ENCODE data around the gene STEAP1B.
"Not testable (repeated sequence)": the region's sequence is repeated elsewhere in the genome, so short reads cannot be mapped to it uniquely, and the experiment has no call there.

STEAP1B gene

DNA sequence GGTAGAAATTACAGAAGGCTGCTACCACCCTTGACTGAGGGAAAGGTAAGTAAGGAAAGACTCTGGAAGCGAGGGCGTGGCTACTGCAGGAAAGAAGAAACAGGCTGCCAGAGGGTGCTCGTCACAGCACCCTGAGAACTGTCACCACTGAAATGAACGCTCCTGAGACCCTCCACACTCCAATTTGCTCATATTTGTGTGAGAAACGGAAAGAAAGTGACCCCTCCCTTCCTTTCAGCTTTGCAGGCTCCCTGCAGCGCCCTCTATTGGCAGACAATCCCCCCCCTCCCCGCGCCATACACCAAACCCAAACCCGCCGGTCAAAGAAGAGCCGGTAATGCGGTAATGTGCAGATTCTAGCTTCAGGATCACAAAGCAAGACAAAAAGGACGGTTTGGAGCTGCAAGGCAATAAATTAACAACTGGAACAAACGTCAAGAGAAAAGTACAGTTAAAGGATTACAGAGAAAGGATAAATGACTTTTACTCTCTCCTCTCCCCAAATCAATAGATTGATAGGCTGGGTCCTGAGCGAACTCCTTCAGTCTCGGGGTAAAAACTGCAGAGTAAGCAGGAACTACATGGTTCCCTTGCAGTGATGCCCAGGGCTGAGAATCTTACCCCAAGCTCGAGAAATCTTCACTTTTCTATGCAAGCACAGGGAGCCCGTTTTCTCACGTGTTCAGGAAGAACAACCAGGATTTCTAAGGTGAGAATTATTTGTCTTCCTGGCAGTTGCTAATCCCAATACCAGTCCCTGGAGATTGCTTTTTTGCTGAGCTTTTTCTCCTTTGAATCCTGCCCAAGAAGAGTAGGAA is 47.6 kb downstream of the STEAP1B start:
- Mint-ChIP-seq H3K27me3 (peaks cover 20% of the 10 kb centered on the region), H3K36me3 (no peaks in the 10 kb centered on the region)

DNA sequence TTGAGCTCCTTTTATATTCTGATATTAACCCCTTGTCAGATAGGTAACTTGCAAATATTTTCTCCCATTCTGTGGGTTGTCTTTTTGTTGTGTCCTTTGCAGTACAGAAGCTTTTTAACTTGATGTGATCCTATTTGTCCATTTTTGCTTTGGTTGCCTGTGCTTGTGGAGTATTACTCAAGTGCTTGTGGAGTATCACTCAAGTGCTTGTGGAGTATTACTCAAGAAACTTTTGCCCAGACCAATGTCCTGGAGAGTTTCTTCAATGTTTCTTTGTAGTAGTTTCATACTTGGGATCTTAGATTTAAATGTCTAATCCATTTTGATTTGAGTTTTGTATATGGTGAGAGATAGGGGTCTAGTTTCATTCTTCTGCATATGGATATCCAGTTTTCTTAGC is 50.0 kb downstream of the STEAP1B start:
- not testable (repeated sequence) for H3K27ac Mint-ChIP-seq; H3K36me3 Mint-ChIP-seq; H3K9me3 Mint-ChIP-seq (ENCODE audit: low read depth); H3K4me3 Mint-ChIP-seq
- Mint-ChIP-seq H3K27me3 (peaks cover 16% of the 10 kb centered on the region), H3K4me1 (ENCODE audit: low read depth) (peaks cover 12% of the 10 kb centered on the region)

More for the DNA sequence above, 47.6 kb downstream of the STEAP1B start:
- H3K4me1 Mint-ChIP-seq (ENCODE audit: low read depth): peaks cover 5% of the 10 kb centered on the region
- no peak overlapping the region for H3K27ac Mint-ChIP-seq
- peak overlapping the region; percentile 4 for H3K4me3 Mint-ChIP-seq
- no peaks in the 10 kb centered on the region for H3K9me3 Mint-ChIP-seq (ENCODE audit: low read depth)

- H3K27me3 Mint-ChIP-seq: peaks cover 9% of the 10 kb centered on the region
- H3K27ac Mint-ChIP-seq: no peak overlapping the region
- H3K4me3 Mint-ChIP-seq: no peak overlapping the region
- H3K36me3 Mint-ChIP-seq: no peaks in the 10 kb centered on the region
- H3K4me1 Mint-ChIP-seq (ENCODE audit: low read depth): peaks cover 14% of the 10 kb centered on the region
- no peaks in the 10 kb centered on the region for H3K9me3 Mint-ChIP-seq (ENCODE audit: low read depth)
These were observed 52.2 kb downstream of the STEAP1B start for GRCh38 chr7:22447762-22448161.

DNA sequence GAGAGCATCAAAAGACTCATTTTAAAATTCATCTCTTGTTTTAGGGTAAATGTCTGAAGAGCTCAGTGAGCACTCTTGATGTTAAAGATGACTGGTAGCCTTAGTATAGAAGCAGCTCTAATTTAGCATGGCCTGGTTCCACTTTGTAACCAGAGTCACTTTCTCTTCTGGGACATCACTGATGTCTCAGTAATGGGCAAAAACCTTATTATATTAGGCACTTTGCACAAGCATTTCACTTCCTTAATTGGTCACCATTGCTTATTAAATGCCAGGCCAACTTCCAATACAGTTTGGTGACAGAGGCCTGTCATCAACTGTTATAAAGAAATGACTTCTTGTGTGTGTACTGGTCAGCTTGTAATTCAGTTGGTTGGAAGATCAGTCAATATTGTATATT is 53.0 kb downstream of the STEAP1B start:
- Mint-ChIP-seq H3K36me3 (no peaks in the 10 kb centered on the region), H3K4me1 (ENCODE audit: low read depth) (peaks cover 12% of the 10 kb centered on the region), H3K27me3 (peaks cover 9% of the 10 kb centered on the region), H3K27ac (no peak overlapping the region), H3K9me3 (ENCODE audit: low read depth) (no peaks in the 10 kb centered on the region), H3K4me3 (no peak overlapping the region)

GRCh38 chr7:22445853-22446252 is 54.1 kb downstream of the STEAP1B start:
- H3K9me3 Mint-ChIP-seq (ENCODE audit: low read depth): no peaks in the 10 kb centered on the region

GRCh38 chr7:22445140-22445743 is 54.7 kb downstream of the STEAP1B start:
- H3K9me3 Mint-ChIP-seq (ENCODE audit: low read depth): no peaks in the 10 kb centered on the region
- no peak overlapping the region for H3K4me3 Mint-ChIP-seq
- H3K4me1 Mint-ChIP-seq (ENCODE audit: low read depth): peaks cover 12% of the 10 kb centered on the region
- H3K36me3 Mint-ChIP-seq: no peaks in the 10 kb centered on the region
- no peak overlapping the region for H3K27ac Mint-ChIP-seq
- H3K27me3 Mint-ChIP-seq: peaks cover 7% of the 10 kb centered on the region

More at GRCh38 chr7:22445853-22446252, 54.1 kb downstream of the STEAP1B start:
- Mint-ChIP-seq H3K27me3 (peaks cover 7% of the 10 kb centered on the region), H3K4me3 (no peak overlapping the region), H3K4me1 (ENCODE audit: low read depth) (peaks cover 12% of the 10 kb centered on the region), H3K27ac (no peak overlapping the region), H3K36me3 (no peaks in the 10 kb centered on the region)

DNA sequence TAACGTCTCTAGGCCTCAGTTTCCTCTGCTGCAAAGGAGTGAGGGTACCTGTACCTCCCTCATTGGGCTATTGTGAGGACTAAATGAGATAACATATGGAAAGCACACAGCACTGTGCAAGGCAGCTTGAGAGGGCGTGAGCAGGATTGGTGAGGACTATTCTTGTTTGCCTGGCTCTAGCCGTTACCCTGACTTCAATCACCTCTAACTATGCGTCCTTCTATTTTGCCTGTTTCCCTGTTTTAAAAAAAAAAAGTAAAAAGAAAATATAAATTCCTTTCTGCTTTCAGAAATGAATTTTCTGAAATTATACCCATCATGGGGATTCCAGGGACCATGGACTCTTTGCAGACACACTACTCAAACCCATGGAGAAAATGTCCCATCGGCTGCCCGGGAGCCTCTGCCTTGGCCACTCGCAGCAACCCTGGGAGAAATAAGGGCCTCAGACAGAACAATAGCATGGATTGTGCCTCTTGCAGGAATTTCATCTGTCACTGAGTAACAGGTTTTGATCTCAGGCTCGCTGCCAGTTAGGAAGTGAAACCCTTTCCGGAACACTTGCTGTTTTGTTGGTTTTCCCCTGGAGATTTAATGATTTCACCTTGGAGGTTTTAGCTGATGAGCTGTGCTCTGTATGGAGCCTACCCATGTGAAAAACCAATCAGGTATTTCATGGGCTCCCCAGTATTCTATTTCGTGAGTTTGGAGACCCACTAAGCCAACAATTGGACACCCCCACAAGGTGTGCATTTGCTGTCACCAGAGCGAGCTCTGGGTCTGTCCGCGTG is 55.6 kb downstream of the STEAP1B start:
- no peak overlapping the region for H3K27ac Mint-ChIP-seq
- H3K36me3 Mint-ChIP-seq: no peaks in the 10 kb centered on the region
- H3K4me1 Mint-ChIP-seq (ENCODE audit: low read depth): peaks cover 12% of the 10 kb centered on the region
- no peak overlapping the region for H3K4me3 Mint-ChIP-seq
- H3K27me3 Mint-ChIP-seq: peaks cover 7% of the 10 kb centered on the region
- H3K9me3 Mint-ChIP-seq (ENCODE audit: low read depth): no peaks in the 10 kb centered on the region

DNA sequence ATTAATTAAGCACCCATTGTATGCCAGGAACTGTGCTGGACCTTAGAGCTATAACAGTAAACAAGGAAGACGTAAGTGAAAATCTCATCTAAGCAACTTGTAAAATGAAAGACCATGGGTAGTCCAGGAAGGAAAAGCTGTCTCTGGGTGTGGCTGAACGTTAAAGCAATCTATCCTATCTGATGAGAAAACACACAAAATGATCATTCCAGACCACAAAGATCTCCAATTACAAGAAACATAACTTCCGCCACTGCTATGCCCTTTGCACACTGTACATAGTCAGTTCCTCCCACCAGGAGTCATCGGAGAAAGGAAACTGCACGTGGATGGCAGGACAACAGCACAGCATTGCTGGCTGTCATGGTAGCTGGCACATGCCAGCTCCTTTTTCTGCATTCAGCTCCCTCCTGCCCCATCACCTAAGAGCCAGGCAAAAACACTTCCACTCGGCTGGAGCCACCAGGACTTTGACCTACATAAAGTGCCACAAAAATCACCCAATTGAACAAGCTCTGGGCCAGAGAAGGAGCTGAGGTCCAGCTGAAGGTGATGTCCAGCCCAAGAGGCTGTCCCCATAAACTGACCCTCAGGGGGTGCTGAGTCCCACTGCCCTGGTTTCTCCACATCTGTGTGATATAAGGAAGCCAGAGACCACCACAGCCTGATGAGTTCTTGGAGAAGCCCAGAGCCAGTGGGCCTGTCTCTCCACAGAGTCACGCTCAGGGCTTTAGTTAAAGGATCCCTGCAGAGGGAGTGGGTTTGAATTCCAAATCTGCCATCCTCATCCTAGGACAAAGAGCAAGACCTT is 56.4 kb downstream of the STEAP1B start:
- peaks cover 12% of the 10 kb centered on the region for H3K4me1 Mint-ChIP-seq (ENCODE audit: low read depth)
- H3K9me3 Mint-ChIP-seq (ENCODE audit: low read depth): no peaks in the 10 kb centered on the region
- H3K4me3 Mint-ChIP-seq: no peak overlapping the region
- H3K27ac Mint-ChIP-seq: no peak overlapping the region
- no peaks in the 10 kb centered on the region for H3K36me3 Mint-ChIP-seq
- H3K27me3 Mint-ChIP-seq: peaks cover 7% of the 10 kb centered on the region

DNA sequence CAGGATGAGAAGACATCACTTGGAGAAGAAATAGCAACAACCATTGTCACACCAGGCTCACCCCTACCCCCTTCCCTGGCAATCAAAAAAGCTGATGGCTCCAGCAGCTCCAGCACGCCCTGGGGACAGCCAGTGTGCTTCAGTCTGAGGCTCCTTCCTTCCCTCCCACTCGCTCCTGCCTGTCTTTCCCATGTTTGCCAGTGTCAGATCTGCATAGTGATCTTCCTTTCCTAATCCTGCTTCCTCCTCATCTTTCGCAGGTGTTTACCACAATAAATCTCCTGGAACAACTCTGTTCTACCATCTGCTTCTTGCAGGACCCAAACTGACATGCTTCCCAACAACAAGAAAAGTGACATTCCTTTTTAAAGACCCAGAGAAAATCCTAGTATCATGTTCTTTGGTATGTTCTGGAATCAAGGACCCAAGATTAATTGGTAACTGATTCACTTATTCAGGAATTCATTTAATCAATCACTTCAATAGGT is 57.1 kb downstream of the STEAP1B start:
- Mint-ChIP-seq H3K36me3 (no peaks in the 10 kb centered on the region), H3K4me1 (ENCODE audit: low read depth) (peaks cover 12% of the 10 kb centered on the region)

DNA sequence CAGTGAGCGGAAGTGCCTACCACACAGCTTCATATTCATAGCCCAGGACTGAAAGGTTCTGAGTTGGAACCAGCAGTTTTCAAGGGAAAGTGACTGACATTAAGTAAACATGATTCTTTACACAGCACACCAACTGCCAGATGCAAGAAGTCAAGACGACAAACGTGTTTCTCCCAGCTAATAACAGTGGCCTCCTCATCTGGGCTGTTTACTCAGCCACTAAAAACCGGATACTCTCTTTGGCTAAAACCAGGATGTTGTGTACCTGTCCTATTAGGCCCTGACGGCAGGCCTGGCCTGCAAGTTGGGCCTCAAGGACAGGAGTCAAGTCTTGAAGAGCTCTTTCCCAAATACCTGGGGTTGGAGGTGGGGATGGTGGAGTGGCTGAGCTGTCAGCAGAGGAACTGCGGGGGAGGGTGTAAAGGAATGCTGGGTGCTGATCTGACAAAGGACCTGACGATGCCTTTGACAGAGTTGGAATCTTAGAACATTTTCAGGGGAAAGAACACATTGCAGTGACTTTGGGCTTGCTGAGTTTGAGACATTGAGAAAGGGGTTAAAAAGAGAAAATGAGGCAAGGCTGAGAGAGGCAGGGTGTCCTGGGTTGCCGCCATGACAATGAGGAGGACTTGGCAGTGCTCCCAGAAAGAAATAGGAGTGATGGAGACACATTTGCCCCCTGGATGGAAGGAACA is 57.7 kb downstream of the STEAP1B start:
- peaks cover 12% of the 10 kb centered on the region for H3K4me1 Mint-ChIP-seq (ENCODE audit: low read depth)
- H3K27me3 Mint-ChIP-seq: peaks cover 7% of the 10 kb centered on the region
- H3K27ac Mint-ChIP-seq: no peak overlapping the region
- no peaks in the 10 kb centered on the region for H3K36me3 Mint-ChIP-seq
- H3K4me3 Mint-ChIP-seq: no peak overlapping the region
- H3K9me3 Mint-ChIP-seq (ENCODE audit: low read depth): no peaks in the 10 kb centered on the region

More for the DNA sequence above, 57.1 kb downstream of the STEAP1B start:
- Mint-ChIP-seq H3K9me3 (ENCODE audit: low read depth) (no peaks in the 10 kb centered on the region), H3K27ac (no peak overlapping the region), H3K27me3 (peaks cover 7% of the 10 kb centered on the region), H3K4me3 (no peak overlapping the region)

DNA sequence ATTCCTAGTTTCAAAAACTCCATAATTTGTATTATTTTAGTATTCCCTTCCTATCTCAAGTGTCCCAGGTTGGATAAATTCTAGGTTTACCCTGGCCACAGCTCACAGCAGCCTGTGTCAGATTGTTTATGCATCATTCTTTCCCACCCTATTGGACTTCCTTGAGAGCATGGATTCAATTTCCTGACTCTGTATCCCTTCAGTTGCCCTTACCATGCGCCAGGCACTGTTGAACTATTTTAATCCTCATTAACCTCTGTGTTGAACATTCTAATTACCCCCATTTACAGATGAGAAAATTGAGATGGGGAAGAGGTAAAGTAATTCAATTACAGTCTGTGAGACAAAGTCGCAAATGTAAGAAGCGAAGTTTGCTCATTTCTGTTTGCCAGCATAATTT is 58.8 kb downstream of the STEAP1B start:
- H3K27me3 Mint-ChIP-seq: peaks cover 9% of the 10 kb centered on the region
- no peaks in the 10 kb centered on the region for H3K36me3 Mint-ChIP-seq
- no peak overlapping the region for H3K27ac Mint-ChIP-seq
- no peaks in the 10 kb centered on the region for H3K9me3 Mint-ChIP-seq (ENCODE audit: low read depth)
- H3K4me3 Mint-ChIP-seq: no peak overlapping the region
- H3K4me1 Mint-ChIP-seq (ENCODE audit: low read depth): peaks cover 12% of the 10 kb centered on the region

- no peaks in the 10 kb centered on the region for H3K4me1 Mint-ChIP-seq (ENCODE audit: low read depth)
- no peak overlapping the region for H3K4me3 Mint-ChIP-seq
- H3K9me3 Mint-ChIP-seq (ENCODE audit: low read depth): no peaks in the 10 kb centered on the region
- H3K36me3 Mint-ChIP-seq: no peaks in the 10 kb centered on the region
- no peak overlapping the region for H3K27ac Mint-ChIP-seq
- H3K27me3 Mint-ChIP-seq: peaks cover 9% of the 10 kb centered on the region
These were observed 61.0 kb downstream of the STEAP1B start for GRCh38 chr7:22438994-22439393.

GRCh38 chr7:22436552-22436951 is 63.4 kb downstream of the STEAP1B start:
- not testable (repeated sequence) for H3K9me3 Mint-ChIP-seq (ENCODE audit: low read depth); H3K36me3 Mint-ChIP-seq; H3K27me3 Mint-ChIP-seq; H3K4me1 Mint-ChIP-seq (ENCODE audit: low read depth); H3K27ac Mint-ChIP-seq; H3K4me3 Mint-ChIP-seq

DNA sequence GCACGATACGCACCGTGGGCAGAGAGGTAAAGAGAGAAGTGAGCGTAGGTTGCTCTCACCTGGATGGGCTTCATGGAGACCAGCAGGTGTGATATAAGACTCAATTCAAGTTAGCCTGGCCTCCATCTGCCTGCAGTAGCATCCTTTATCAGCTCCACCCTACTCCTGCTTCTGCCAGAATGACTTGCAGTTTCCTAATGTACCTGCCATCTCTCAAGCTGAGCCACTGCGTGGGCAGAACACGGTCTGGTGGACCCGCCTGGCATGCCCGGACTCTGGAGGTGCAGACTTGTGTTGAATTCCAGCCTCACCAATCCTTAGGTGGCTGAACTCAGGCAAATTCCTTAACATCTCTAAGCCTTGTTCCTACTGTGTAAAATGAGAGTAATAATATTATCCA is 64.3 kb downstream of the STEAP1B start:
- Mint-ChIP-seq H3K4me1 (ENCODE audit: low read depth) (no peaks in the 10 kb centered on the region), H3K4me3 (no peak overlapping the region), H3K9me3 (ENCODE audit: low read depth) (no peaks in the 10 kb centered on the region), H3K36me3 (no peaks in the 10 kb centered on the region), H3K27me3 (peaks cover 2% of the 10 kb centered on the region), H3K27ac (no peak overlapping the region)

Measured in activated naive CD8-positive, alpha-beta T cell (primary cell).